Hepatocyte (in vitro differentiated cells): Measurements from ENCODE around the gene SETD3. TPM values are rescaled to one million over a fixed set of nuclear protein-coding genes. Genes with fewer than 3 reads are reported as not detected.

ENCODE experiments used
- DNase-seq: peaks from one replicate; pipeline ENCODE4 v3.0.0-alpha.2; 2016; ENCODE audit warnings: low spot score
- H2AFZ ChIP-seq: fragments of 200-600 bp; sonication (generic); 2 replicates; pipeline ENCODE4 v1.6.0; 2016; ENCODE audit warnings: antibody characterized with exemption, mild to moderate bottlenecking
- H3K27ac ChIP-seq: fragments of 200-600 bp; sonication (generic); 2 replicates; pipeline ENCODE4 v1.5.1; 2016; ENCODE audit warnings: mild to moderate bottlenecking
- H3K27me3 ChIP-seq: fragments of 200-600 bp; sonication (generic); 2 replicates; pipeline ENCODE4 v1.6.1; 2016
- H3K36me3 ChIP-seq: fragments of 200-600 bp; sonication (generic); replicated peaks from 2 replicates; pipeline ENCODE4 v1.5.1; 2016; ENCODE audit warnings: low read depth; ENCODE audit not compliant: insufficient read depth
- H3K4me1 ChIP-seq: fragments of 200-600 bp; sonication (generic); 2 replicates; pipeline ENCODE4 v1.5.1; 2016; ENCODE audit warnings: mild to moderate bottlenecking, moderate library complexity; ENCODE audit not compliant: insufficient read depth
- H3K4me2 ChIP-seq: fragments of 200-600 bp; sonication (generic); 2 replicates; pipeline ENCODE4 v1.6.0; 2016
- H3K4me3 ChIP-seq: fragments of 200-600 bp; sonication (generic); 2 replicates; pipeline ENCODE4 v1.5.1; 2016; ENCODE audit warnings: mild to moderate bottlenecking
- H3K79me2 ChIP-seq: fragments of 200-600 bp; sonication (generic); 2 replicates; pipeline ENCODE4 v1.6.0; 2017; ENCODE audit warnings: mild to moderate bottlenecking
- H3K9me2 ChIP-seq: fragments of 200-600 bp; sonication (generic); replicated peaks from 2 replicates; pipeline ENCODE4 v1.6.0; 2017; ENCODE audit warnings: mild to moderate bottlenecking; ENCODE audit not compliant: insufficient read depth
- H3K9me3 ChIP-seq: fragments of 200-600 bp; sonication (generic); 2 replicates; pipeline ENCODE4 v1.5.1; 2016; ENCODE audit warnings: low read depth, mild to moderate bottlenecking
- H4K20me1 ChIP-seq: fragments of 200-600 bp; sonication (generic); 2 replicates; pipeline ENCODE4 v1.6.0; 2016; ENCODE audit warnings: mild to moderate bottlenecking; ENCODE audit not compliant: insufficient read depth, poor library complexity, severe bottlenecking
- EZH2 ChIP-seq: fragments of 200-600 bp; sonication (generic); IDR thresholded peaks from 2 replicates; pipeline ENCODE4 v1.6.1; 2016; ENCODE audit warnings: antibody characterized with exemption, mild to moderate bottlenecking, borderline replicate concordance
- EZH2phosphoT487 ChIP-seq: fragments of 200-600 bp; sonication (generic); IDR thresholded peaks from one replicate; pipeline ENCODE4 v1.6.1; 2018; ENCODE audit warnings: antibody characterized with exemption, mild to moderate bottlenecking, low read depth, moderate library complexity; ENCODE audit not compliant: unreplicated experiment, severe bottlenecking
- WGBS: methylation state at CpG from one replicate; pipeline ENCODE4 v1.1.6; 2016; ENCODE audit warnings: low lambda C conversion rate; ENCODE audit errors: missing lambda C conversion rate; 5-methylcytosine and 5-hydroxymethylcytosine counted together
- polyA plus RNA-seq: library from polyadenylated mRNA; unstranded; fragments of >200 nt; fragmentation: Nextera tagmentation; extraction: Ambion mirVana; gene quantifications from 2 replicates; pipeline ENCODE4 v1.2.1, GENCODE V29; 2016
- total RNA-seq: library from RNA; depleted of rRNA; stranded (reverse); fragments of >200 nt; gene quantifications from 2 replicates; pipeline ENCODE4 v1.2.3, GENCODE V29; 2014
- TF ChIP-seq, protein P1 (sequence below): fragments of 200-600 bp; sonication (generic); IDR thresholded peaks from 2 replicates; pipeline ENCODE4 v1.5.1; 2016; ENCODE audit warnings: antibody characterized with exemption, mild to moderate bottlenecking; ENCODE audit not compliant: poor library complexity

Gene SETD3
- total and polyA plus RNA-seq, 2 experiments from 2014 or later = 43.6 to 60.2 TPM

DNA sequence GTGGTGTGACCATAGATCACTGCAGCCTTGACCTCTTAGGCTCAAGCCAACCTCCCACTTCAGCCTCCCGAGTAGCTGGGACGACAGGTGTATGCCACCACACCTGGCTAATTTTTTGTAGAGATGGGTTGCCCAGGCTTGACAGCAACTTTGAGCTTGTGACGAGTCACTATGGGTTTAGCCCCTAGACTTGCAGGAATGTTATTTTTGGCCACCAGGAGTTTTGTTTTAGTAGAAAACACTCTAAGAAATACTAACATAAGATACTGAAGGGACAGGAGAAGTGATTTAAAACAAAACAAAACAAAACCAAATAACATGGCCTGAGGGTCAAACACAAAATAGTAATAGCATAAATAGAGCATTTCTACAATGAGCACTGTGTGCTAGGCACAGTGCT, 26.4 kb downstream of the SETD3 start:
- peaks cover 3% of the 10 kb centered on the region for H4K20me1 ChIP-seq
- no peak overlapping the region for H3K27ac ChIP-seq
- no peak overlapping the region for H2AFZ ChIP-seq
- DNase-seq = no peak
- H3K36me3 ChIP-seq = no peaks in the 10 kb centered on the region
- H3K9me3 ChIP-seq = no peaks in the 10 kb centered on the region
- WGBS = 63% methylated on average over 3 of the region's 3 CpGs
- no peak overlapping the region for H3K4me3 ChIP-seq
- H3K4me2 ChIP-seq = no peak overlapping the region
- no peak for TF ChIP-seq EZH2phosphoT487
- TF ChIP-seq, protein P1, sequence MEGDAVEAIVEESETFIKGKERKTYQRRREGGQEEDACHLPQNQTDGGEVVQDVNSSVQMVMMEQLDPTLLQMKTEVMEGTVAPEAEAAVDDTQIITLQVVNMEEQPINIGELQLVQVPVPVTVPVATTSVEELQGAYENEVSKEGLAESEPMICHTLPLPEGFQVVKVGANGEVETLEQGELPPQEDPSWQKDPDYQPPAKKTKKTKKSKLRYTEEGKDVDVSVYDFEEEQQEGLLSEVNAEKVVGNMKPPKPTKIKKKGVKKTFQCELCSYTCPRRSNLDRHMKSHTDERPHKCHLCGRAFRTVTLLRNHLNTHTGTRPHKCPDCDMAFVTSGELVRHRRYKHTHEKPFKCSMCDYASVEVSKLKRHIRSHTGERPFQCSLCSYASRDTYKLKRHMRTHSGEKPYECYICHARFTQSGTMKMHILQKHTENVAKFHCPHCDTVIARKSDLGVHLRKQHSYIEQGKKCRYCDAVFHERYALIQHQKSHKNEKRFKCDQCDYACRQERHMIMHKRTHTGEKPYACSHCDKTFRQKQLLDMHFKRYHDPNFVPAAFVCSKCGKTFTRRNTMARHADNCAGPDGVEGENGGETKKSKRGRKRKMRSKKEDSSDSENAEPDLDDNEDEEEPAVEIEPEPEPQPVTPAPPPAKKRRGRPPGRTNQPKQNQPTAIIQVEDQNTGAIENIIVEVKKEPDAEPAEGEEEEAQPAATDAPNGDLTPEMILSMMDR = no peak
- TF ChIP-seq EZH2 = no peak
- H3K4me1 ChIP-seq = no peaks in the 10 kb centered on the region
- H3K27me3 ChIP-seq = no peaks in the 10 kb centered on the region
- H3K79me2 ChIP-seq = peaks cover 8% of the 10 kb centered on the region
- H3K9me2 ChIP-seq = no peaks in the 10 kb centered on the region

DNA sequence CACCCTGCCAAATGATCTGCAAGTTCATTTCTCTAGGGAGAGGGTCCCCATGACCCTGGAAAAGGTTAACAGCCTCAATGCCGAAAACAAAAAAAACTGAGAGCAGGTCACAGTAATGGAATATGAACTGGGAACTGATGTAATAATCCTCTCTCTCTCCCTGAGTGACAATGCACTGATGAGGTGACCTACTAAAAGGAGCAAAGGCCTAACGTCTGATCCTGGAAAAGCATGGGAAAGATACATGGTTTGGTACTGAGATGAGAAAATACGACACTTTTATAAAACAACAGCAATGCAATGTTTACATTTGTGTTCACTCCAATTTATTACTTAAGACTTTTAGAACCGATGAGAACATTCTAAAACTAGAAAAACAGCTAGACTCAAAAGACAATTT, 27.7 kb downstream of the SETD3 start:
- no peak overlapping the region for H3K27ac ChIP-seq
- H2AFZ ChIP-seq = no peak overlapping the region
- peaks cover 3% of the 10 kb centered on the region for H4K20me1 ChIP-seq
- TF ChIP-seq EZH2 (no peak), EZH2phosphoT487 (no peak)
- TF ChIP-seq, protein P1 = no peak
- no peak overlapping the region for H3K4me3 ChIP-seq
- no peak overlapping the region for H3K4me2 ChIP-seq
- peaks cover 3% of the 10 kb centered on the region for H3K79me2 ChIP-seq
- no peaks in the 10 kb centered on the region for H3K36me3 ChIP-seq
- no peaks in the 10 kb centered on the region for H3K27me3 ChIP-seq
- no peaks in the 10 kb centered on the region for H3K9me2 ChIP-seq
- DNase-seq = no peak
- 89% methylated on average over 4 of the region's 4 CpGs for WGBS
- no peaks in the 10 kb centered on the region for H3K9me3 ChIP-seq
- H3K4me1 ChIP-seq = no peaks in the 10 kb centered on the region

DNA sequence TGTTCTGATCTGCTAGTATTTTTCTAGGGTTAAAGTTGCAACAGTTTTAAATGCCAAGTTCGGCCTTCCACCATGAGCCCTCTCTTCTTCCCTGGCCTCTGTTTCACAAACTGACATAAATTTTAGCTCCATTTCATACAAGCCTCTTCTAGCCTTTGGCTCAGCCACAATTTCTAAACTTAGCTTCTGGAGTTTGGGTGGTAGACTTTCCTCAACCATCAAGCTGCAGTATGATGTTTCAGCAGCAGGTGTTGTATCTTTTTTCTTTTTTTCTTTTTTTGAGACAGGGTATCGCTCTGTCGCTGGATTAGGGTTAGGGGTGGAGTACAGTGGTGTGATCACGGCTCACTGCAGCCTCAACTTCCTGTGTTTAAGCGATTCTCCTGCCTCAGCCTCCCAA, 29.4 kb downstream of the SETD3 start:
- H2AFZ ChIP-seq = no peak overlapping the region
- peaks cover 3% of the 10 kb centered on the region for H4K20me1 ChIP-seq
- H3K4me3 ChIP-seq = no peak overlapping the region
- peaks cover 3% of the 10 kb centered on the region for H3K79me2 ChIP-seq
- no peak for DNase-seq
- no peaks in the 10 kb centered on the region for H3K4me1 ChIP-seq
- no peak overlapping the region for H3K27ac ChIP-seq
- H3K9me2 ChIP-seq = no peaks in the 10 kb centered on the region
- H3K27me3 ChIP-seq = no peaks in the 10 kb centered on the region
- 95% methylated on average over 5 of the region's 5 CpGs for WGBS
- TF ChIP-seq, protein P1 = no peak
- TF ChIP-seq EZH2phosphoT487 (no peak), EZH2 (no peak)
- H3K36me3 ChIP-seq = no peaks in the 10 kb centered on the region
- H3K9me3 ChIP-seq = no peaks in the 10 kb centered on the region
- no peak overlapping the region for H3K4me2 ChIP-seq

DNA sequence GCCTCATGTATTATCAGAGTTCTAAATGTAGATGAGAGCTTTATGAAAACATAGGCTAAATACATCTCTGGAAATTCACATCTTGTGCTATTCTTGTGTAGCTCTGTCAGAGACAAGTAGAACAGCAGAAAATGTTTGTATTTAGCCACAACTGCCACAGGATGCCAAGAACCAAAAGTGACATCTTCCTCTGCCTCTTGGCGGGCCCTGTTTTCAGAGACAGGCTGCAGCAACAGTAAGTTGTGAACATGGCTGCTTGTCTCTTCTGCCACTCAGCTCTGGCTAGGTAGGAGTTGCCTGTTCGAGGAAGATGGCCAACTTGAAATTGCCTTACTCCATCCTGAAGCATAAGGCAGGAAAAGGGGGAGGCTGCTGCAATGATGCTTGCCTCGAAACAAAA, 30.4 kb downstream of the SETD3 start:
- H3K27ac ChIP-seq = no peak overlapping the region
- H3K4me1 ChIP-seq = no peaks in the 10 kb centered on the region
- no peaks in the 10 kb centered on the region for H3K9me2 ChIP-seq
- TF ChIP-seq EZH2phosphoT487 (no peak), EZH2 (no peak)
- TF ChIP-seq, protein P1 = no peak
- H4K20me1 ChIP-seq = peaks cover 3% of the 10 kb centered on the region
- WGBS = 99% methylated on average over 3 of the region's 3 CpGs
- no peak overlapping the region for H3K4me2 ChIP-seq
- H3K4me3 ChIP-seq = no peak overlapping the region
- no peaks in the 10 kb centered on the region for H3K27me3 ChIP-seq
- peaks cover 3% of the 10 kb centered on the region for H3K79me2 ChIP-seq
- DNase-seq = no peak
- H3K9me3 ChIP-seq = no peaks in the 10 kb centered on the region
- H3K36me3 ChIP-seq = no peaks in the 10 kb centered on the region
- H2AFZ ChIP-seq = no peak overlapping the region
